Measurements from ENCODE around the gene HID1.

DNA sequence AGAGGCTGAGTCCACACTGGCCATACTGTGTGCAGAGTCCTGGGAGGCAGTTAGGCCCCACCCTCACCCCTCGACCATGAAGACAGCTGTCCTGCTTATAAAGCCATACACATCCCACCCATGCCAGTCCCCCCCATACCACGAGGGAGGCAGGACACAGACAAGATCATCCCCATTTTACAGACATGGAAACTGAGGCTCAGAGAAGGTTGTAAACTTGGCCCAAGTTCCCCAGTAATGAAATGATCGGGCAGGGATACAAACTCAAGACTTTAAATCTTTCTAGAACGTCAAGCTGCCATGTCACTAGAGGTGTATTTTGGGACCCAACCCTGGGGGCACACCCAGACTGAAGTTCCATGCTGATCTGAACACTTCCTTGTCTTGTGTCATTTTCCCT, 16.5 kb downstream of the HID1 start:
- TF ChIP-seq FOXM1 (IDR thresholded peaks at IDR 0.05; ENCODE audit: borderline replicate concordance, low read depth) (no peak), RAD21 (IDR thresholded peaks at IDR 0.05; ENCODE audit: low read depth) (no peak), CREB1 (IDR thresholded peaks at IDR 0.05; ENCODE audit: low read depth) (no peak)

Data from Ishikawa (cell line).